G401 (cell line): ENCODE data around the gene DCXR. TPM values are rescaled to one million over a fixed set of nuclear protein-coding genes. Genes with fewer than 3 reads are reported as not detected.

Experiments
- DNase-seq: peaks from one replicate; pipeline ENCODE4 v3.0.0-alpha.2; 2015; ENCODE audit warnings: low spot score
- in situ Hi-C: cut with HindIII; loops from 2 replicates; pipeline ENCODE4 v1.10.0; 2016; ENCODE audit warnings: low sequenced_read_pairs, mixed read lengths
- total RNA-seq: library from RNA; depleted of rRNA; stranded (reverse); fragments of >200 nt; shearing (Covaris generic); gene quantifications from 2 replicates; pipeline ENCODE4 v1.2.3, GENCODE V29; 2014; rRNA removed

DCXR gene
- total RNA-seq = 131 and 135 TPM in 2 replicates

DNA sequence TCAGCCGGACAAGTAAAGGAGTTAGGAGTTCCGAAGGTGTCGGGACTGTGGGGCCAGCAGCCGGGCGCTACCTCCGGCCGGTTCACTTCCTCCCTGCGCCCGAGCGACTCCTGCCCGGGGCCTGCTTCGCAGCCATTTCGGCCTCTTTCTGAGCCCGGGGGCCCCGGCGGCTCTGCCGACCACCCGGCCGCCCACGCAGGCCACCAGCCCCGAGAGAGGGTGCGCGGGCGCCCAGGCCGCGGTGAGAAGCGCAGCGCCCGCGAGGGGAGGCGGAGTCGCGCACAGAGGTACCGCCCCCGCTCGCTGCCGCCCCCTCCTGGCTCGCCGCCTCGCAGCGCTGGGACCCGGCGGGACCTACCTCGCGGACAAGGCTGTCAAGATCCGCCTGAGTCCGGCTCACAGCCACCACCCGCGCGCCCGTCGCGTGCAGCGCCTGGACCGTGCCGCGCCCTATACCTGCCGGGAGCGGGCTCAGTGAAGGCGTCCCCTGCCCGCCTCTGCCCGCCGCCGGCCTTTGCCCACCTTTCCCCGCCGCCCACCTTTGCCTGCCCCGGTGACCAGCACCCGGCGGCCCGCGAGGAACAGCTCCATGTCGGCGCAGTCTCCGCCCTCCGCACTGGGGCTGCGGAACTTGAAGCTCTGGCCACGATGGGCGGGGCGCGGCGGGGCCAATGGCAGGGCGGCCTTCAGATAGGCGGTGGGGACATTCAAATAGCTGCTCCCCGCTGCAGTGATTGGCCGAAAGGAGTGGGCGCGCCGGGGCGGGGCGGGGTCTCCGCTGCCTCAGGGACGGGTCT, at the start of gene DCXR:
TSS of gene DCXR (minus strand) at position 606 of the 797 bp plus-strand sequence. CDS start at position 591, 15 bp downstream.
- in situ Hi-C loops = no loop called here
- peak; percentile 98 for DNase-seq

DNA sequence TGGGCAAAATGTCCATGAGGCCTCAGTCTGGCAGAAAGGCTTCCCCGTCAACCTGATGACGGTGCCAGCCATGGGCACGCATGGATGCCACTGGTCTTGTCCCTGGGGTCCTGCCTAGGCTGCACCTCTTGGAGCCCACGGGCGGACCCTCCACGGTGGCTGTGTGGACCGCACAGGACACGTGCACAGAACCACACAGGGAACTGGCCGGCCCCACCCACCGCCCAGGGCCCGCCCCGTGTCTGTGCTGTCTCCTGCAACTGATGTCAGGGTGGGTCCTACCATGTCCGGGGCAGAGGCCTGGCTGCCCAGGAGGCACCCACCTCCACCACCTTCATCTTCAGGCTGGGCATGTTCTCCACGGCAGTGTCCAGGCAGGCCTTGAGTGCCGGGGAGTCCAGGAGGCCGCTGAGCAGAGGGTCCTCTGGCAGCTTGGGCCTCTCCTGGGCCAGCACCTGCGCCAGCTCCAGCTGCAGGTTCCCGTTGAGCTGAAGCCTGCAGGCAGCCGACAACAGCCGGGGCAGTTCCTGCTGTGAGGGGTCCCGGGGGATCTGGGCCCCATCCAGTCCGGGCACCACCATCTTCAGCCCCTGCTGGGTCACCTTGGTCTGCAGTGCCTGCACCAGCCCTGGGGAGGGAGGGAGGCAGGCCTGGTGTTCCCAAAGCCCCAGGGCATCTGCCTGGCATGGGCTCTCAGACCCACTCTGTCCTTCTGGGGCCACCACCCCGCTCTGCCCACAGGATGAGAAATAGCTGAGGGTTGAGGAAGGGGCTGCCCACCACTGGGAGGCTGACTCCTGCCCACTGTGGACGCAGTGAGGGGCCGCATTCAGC, 48.7 kb upstream of the DCXR start:
- in situ Hi-C loops = no loop called here
- DNase-seq = no peak

DNA sequence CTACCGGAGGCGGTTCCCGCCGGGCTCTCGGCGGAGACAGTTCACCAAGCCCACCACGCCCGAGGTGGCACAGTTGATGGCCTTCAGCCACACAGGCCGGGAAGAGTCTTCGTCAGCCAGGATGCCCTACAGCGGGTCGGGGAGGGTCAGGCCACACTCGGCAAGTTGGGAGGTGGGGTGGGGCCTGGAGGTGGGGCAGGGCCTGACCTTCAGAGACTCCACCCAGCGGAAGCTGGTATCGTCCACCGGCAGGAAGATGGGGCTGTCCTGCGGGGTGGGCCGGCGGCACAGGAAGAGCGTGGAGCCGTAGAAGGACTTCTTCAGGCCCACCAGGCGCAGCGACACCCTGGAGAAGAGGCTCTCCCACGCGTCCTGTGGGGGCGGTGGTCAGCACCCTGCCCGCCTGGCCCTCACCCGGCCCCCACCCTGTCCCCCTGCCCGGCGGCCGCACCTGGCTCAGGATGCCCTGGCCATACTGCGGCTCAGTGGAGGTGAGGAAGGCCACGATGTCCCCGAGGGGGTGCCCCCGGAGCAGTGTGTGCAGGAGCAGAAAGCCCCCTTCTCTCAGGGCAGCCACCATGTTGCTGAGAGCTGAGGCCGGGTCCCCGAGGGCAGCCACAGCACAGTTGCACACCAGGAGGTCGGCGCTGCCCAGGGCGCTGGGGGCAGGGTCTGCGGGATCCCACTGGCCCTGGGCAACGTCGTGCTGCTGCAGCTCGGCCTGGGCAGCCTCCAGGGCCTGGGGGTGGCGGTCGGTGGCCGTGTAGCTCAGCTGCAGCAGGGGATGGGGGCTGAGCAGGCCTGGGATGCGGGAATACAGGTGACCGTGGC, 47.7 kb upstream of the DCXR start:
- DNase-seq = no peak
- in situ Hi-C loops = no loop called here

DNA sequence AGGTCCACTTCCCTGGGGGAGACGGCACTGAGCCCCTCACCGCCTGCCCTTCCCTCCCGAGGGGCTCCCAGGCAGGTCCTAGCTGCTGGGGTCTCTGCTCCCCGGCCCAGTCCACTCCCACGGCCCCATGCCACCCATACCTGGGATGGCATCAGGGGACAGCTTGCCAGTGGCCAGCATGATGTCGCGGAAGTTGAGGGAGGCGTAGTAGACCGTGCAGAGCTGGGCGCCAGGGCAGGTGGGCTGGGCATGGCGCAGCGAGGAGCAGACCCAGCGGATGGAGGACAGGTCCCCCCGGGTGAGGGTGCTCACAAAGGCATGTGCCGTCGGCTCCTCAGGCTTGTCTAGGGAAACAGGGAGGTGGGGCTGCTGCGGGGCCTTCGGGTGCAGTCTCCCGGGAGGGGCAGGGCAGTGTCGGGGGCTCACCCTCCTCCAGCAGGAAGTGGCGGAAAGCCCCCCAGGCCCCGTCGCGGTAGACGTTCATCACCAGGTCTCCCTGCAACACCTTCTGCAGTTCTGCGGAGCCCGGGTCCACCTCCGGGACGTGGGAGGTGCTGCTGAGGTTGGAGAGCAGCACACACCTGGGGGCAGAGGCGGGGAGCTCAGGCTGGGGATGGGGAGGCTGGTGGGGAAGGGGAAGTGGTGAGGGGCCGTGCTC, 47.0 kb upstream of the DCXR start:
- in situ Hi-C loops = no loop called here
- no peak for DNase-seq

DNA sequence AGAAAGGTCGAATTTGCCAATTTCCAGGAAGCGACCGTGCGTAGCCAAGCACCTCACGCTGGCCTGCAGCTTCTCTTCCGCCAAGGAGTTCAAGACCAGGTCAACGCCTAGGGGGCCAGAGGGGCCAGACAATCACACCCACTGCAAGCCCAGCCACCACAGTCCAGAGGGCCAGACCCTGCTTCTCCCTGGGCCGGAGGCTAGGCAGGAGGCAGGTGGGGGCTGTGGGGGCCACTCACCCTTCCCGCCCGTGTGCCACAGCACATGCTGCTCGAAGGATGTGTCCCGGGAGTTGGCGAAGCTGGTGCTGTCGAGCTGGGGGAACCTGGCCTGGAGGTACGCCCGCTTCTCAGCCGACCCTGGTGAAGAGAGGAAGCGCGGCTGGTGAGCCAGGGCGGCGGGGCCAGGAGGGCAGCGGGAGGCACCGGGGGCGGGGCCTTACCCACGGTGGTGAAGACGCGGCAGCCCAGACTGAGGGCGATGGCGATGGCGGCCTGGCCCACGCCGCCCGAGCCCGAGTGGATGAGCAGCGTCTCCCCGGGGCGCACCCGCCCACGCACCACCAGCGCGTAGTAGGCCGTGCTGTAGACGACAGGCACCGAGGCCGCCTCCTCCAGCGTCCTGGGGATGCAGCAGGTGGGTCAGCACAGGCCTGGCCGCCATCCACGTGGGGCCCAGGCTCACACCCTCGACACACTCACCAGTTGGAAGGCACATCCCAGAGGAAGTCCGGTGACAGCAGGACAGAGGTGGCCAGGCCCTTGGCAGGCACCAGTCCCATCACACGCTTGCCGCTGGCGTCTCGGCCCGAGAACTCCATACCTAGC, 46.2 kb upstream of the DCXR start:
- DNase-seq = no peak
- in situ Hi-C loops = no loop called here

DNA sequence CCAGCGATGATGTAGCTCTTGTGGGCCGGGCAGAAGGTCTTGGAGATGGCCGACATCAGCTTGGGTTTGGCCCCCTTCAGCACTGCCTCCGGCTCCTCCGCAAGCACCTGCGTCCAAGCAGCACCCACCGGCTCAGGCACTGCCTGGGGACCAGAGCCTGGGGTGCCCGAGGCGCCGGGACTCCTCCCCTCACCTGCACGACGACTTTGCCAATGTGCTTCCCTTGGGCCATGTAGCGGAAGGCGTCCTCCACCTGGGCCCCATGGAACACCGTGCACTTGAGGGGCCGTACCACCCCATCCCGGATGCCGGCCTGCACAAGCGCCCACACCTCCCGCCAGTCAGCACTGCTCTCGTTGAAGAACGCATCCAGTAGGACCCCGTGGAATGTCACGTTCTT, 45.5 kb upstream of the DCXR start:
- in situ Hi-C loops = no loop called here

DNA sequence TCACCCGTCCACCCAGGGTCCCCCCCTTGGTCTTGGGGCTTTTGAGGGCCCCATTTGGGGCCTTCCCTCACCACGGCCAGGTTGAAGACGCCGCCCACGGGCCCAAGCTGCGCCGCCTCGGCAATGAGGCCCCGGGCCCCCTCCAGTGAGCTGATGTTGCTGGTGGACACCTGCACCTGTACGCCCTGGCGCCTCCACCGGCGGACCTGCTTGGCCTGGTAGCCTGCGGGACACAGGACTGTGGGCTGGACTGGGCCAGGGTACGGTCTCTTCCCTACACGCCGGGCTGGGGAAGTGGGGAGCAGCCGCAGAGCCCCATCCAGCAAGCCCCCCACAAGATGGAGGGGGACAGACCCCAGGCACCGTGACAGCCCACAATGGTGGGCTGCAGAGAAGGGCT, 45.0 kb upstream of the DCXR start:
- in situ Hi-C loops = no loop called here
- DNase-seq = no peak

More for the DNA sequence above, 45.5 kb upstream of the DCXR start:
- DNase-seq = no peak

DNA sequence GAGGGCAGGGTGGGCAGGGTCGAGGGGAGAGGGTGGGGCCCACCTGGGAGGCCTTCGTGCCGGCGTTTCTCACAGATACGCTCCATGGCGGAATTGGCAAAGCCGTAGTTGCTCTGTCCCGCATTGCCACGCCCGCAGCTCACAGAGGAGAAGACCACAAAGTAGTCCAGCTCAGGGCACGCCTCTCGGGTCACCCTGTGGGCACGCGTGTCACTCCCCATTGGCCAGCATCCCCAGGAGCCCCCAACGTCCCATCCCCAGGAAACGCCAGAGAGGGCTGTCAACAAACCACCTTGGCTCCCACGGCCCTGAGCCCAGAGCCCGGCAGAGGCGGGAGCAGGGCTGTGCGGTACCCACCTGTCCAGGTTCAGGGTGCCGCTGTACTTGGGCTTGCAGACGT, 44.5 kb upstream of the DCXR start:
- in situ Hi-C loops = no loop called here
- no peak for DNase-seq

DNA sequence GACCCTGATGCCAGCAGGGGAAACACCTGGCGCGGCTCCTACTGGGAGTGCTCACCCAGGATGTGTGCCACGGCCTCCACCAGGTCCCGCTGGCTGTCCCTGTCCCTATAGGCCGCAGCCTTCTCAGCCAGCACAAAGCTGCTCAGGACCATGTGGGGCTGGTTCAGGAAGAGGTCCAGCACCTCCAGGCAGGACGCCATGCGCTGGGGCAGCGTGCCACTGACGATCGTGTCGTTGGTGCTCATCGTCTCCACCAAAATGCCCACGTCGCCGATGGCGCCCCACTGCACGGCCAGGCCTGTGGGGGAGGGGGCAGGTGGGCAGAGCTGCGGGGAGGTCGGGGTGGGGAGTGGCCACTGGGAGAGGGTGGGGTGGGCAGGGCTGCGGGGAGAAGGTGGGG, 44.0 kb upstream of the DCXR start:
- in situ Hi-C loops = no loop called here
- no peak for DNase-seq

DNA sequence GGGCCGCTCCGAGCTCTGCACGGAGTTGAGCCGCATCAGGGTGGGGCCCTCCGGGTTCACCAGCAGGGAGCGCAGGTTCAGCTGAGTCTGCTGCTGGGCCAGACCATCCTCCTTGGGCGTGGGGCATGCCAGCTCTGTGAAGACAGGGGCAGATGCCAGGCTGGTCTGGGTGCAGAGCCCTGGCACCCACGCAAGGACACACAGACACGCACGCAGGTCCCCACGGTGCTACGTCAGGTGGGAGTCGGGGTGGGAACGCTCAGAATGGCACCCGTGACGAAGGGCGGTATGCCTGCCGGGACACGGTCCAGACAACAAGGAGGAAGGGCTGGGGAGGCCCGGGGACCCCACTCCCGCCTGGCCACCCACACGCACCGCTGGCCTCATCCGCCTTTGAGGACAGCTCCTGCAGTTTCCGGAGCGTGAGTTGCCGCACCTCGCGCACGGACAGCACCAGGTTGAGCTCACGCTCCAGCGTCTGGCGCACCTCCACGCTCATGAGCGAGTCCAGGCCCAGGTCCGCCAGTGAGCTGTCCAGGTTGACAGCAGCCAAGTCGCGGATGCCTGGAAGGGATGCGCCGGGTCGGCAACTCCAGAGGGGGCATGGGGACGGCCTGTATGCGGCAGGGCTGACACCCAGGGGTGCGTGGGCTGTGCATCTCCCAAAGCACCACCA, 43.4 kb upstream of the DCXR start:
- in situ Hi-C loops = no loop called here
- peak; percentile 42 for DNase-seq

DNA sequence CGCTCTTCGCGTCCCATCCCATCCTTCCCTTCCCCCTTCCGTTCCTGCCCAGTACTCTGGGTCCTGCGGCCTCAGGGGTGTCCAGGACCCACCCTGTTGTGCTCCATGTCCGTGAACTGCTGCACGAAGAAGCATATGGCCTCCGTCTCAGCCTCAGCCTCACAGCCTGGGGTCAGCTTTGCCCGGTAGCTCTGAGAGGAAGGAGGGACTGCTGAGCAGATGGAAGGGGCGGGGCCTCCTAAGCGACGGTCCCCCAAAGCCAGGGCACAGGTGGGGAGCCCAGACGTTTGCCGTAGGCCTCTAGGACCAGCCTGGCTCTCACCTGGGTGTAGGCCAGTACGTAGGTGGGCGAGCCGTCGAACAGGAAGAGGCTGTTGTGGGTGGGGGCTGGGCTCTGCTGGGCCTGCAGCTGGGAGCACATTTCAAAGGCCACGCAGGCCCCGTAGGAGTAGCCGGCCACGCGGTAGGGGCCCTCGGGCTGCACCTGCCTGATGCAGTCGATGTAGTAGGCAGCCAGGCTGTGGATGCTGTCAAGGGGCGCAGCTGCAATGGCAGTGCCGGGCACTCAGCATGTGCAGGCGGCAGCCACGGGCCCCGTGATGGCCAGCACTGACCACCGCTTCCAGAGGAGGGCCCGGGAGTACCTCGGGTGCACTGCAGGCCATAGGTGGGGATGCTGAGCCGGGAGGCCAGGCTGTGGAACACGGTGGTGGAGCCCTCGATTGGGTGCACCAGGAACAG, 42.7 kb upstream of the DCXR start:
- in situ Hi-C loops = no loop called here
- DNase-seq = peak; percentile 49

DNA sequence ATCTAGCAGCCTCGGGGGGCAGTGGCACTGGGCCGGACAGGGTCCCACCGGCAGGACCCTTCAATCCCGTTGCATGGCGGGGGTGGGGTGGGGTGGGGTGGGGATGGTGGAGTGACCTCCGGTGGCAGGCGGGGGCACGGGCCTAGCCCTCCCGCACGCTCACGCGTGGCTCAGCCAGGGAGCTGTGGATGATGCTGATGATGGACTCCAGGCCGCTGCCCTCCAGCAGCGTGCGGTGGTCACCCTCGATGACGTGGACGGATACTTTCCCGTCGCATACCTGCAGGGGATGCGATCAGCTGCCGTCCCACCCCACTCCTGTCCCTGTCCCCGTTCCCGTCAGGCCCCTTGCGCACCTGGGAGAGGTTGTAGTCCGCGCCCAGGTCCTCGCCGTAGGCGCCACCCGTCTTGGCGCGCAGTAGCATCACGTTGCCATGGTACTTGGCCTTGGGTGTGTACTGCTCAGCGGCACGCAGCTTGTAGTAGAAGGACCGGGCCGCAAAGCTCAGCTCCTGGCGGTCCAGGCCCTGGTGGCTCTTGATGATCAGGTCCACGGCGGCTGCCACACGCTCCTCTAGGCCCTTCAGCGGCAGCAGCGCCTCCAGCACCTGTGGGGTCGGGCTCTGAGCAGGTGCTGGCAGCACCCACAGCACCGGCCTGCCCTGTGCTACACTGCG, 41.6 kb upstream of the DCXR start:
- in situ Hi-C loops = no loop called here
- no peak for DNase-seq

DNA sequence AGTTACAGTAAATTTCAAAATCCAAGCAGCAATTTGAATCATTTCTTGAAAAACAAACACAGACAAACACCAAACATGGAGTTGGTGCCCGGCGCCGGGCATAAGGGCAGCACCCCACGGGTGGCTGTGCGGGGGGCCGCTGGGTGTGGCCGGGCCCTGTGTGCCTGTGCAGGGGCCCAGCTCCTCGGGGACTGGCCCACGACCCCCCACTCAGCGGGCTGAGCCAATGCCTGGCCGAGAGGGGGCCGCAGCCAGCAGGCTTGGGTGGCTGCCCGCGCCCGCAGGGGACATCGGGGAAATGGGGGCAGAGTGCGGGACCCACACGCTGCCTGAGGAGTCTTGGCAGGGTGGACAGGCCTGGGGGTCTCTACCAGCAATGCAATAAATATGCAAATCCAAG, 40.9 kb upstream of the DCXR start:
- DNase-seq = no peak
- in situ Hi-C loops = no loop called here

DNA sequence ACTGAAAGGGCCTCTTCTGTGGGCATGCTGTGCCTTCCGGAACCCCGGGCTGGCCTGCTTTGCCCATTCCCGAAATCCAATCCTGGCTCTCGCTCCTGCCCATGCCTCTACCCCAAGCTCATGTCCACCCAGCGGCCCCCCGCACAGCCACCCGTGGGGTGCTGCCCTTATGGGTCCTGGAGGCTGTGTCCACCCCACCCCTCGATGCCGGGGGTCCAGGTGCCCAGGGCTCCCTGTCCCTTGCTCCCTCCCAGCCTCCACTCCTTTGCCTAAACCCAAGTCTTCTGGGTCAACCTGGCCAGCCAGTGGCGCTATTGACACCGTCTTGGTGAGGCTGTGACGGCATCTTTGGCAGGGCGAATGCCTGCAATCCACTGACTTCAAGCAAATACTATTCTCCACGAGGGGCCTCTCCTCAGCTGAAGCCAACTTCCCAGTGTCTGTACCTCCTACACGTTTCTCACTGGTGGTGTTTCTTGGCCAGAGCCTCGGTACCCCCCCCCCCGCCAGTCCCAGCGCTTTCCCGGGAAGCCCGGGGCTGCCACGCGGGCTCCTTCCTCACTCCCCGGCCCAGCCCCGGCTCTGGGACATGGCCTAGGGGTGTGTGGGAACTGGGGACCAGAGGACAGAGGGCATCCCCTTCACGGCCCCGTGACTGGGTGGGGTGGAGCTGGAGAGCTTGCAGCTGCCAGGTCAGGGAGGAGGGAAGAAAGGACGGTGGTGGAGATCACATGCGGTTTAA, 40.3 kb upstream of the DCXR start:
- in situ Hi-C loops = no loop called here
- peak; percentile 38 for DNase-seq

DNA sequence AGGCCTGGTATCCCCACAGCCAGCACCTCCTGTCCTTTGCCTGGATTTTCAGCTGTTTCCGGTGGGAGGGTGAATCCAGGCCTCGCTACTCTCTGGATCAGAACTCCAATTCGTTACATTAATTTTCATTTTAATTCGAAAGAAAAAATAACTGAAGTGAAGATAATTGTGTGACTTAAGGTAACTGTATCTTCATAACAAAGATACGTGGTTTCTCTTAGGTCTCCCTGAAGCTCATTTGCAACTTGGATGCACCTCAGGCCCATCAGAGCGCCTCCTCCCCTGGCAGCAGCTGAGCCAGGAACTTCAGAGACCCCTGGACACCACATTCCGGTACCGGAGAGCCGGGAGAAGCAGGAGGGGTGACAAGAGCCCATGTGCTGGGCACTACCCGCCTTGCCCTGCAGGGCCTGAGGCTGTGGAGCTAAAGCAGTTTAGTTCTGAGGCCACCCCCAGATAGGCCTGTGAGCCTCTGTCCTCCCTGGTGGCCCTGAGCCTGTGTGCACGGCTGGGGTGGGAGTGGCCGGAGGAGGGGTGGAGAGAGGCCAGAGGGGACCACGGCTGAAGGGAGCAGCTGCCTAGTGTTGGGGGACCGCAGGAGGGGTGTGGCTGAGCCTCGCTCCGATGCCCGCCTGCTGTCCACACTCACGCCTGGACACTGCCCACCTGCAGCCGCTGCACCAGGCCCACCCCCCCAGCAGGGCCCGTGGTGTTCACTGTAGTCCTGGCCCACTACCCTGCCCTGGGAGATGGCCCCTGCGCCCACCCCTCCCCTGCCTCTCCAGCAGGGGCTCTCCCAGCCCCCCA, 39.5 kb upstream of the DCXR start:
- DNase-seq = no peak
- in situ Hi-C loops = no loop called here
